ENCODE measurements around the gene ARF3.
A peak's percentile ranks its signal among the peaks of the same experiment; 100 is the strongest.

ARF3 gene

DNA sequence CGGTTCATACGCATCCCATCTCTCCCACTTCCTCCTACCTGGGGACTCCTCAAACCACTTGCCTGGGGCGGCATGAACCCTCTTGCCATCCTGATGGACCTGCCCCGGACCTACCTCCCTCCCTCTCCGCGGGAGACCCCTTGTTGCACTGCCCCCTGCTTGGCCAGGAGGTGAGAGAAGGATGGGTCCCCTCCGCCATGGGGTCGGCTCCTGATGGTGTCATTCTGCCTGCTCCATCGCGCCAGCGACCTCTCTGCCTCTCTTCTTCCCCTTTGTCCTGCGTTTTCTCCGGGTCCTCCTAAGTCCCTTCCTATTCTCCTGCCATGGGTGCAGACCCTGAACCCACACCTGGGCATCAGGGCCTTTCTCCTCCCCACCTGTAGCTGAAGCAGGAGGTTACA lies 24.5 kb upstream of the ARF3 start:
- DNase-seq (ENCODE audit: low read depth), result no peak

DNA sequence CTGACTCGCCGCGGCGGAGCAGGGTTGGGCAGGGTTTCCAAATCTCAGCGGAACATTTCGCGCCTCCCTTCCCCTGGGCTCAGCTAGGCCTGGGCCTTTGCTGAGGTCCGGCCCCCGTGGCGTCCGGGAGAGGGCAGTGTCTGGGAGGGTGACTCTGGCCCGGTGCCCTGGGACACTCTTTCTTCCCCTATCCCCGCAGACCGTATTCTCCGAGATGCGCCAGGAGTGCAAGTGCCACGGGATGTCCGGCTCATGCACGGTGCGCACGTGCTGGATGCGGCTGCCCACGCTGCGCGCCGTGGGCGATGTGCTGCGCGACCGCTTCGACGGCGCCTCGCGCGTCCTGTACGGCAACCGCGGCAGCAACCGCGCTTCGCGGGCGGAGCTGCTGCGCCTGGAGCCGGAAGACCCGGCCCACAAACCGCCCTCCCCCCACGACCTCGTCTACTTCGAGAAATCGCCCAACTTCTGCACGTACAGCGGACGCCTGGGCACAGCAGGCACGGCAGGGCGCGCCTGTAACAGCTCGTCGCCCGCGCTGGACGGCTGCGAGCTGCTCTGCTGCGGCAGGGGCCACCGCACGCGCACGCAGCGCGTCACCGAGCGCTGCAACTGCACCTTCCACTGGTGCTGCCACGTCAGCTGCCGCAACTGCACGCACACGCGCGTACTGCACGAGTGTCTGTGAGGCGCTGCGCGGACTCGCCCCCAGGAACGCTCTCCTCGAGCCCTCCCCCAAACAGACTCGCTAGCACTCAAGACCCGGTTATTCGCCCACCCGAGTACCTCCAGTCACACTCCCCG lies 23.9 kb upstream of the ARF3 start:
- DNase-seq (ENCODE audit: low read depth), result no peak

DNA sequence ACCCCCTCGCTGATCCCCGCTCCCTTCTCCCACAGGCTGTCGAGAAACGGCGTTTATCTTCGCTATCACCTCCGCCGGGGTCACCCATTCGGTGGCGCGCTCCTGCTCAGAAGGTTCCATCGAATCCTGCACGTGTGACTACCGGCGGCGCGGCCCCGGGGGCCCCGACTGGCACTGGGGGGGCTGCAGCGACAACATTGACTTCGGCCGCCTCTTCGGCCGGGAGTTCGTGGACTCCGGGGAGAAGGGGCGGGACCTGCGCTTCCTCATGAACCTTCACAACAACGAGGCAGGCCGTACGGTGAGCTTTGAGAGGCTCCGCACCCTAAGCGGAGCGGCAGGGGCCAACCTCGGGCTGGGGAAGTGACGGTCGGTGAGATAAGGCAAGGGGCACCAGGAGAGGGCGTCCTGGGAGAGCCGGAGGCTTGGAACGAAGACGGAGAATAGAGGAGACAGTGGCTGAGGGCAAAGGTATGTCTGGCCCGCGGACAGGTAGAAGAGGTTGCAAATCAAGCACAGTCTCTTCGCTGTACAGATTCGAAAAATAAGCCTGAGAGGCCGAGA lies 23.2 kb upstream of the ARF3 start:
- no peak for DNase-seq (ENCODE audit: low read depth)

DNA sequence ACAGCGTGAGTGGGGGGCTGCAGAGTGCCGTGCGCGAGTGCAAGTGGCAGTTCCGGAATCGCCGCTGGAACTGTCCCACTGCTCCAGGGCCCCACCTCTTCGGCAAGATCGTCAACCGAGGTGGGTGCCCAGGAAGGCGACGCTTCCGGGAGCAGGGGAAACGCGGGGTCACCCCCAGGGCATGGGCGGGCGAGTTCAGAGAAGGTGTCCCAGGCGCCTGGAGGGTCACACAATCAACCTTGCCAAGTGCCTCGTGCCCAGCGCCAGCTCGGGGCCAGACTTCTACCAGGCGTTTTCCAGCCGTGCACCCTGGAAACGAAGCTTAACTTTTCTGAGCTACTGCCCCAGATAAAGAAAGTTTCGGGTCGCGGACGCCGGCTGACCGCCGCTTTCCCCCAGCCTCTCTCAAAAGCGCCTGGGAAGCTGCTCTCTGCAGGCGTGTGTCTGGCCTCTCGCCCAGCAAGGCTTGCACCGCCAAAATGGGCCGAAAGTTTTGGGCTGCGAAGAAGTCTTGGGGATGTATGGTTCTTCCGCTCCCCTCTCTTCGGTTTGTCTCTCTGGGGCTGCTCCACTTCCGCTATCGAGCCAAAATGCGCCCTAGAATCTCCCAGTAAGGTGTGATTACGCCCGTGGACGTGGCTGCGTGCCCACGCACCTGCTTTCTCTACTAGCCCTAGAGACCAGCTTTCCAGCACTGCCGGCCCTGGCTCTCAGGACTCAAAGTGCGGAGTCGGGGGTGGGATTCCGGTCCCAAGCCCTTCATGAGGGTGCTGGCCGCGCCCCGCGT lies 22.5 kb upstream of the ARF3 start:
- no peak for DNase-seq (ENCODE audit: low read depth)

- no peak for DNase-seq (ENCODE audit: low read depth)
Measured at GRCh38 chr12:48978741-48979601, 21.7 kb upstream of the ARF3 start.

GRCh38 chr12:48978291-48978740 lies 21.0 kb upstream of the ARF3 start, which contains the start of gene WNT1:
Gene WNT1 (plus strand): TSS chr12:48978322. CDS start chr12:48978651, 329 bp downstream.
- no peak for DNase-seq (ENCODE audit: low read depth)

DNA sequence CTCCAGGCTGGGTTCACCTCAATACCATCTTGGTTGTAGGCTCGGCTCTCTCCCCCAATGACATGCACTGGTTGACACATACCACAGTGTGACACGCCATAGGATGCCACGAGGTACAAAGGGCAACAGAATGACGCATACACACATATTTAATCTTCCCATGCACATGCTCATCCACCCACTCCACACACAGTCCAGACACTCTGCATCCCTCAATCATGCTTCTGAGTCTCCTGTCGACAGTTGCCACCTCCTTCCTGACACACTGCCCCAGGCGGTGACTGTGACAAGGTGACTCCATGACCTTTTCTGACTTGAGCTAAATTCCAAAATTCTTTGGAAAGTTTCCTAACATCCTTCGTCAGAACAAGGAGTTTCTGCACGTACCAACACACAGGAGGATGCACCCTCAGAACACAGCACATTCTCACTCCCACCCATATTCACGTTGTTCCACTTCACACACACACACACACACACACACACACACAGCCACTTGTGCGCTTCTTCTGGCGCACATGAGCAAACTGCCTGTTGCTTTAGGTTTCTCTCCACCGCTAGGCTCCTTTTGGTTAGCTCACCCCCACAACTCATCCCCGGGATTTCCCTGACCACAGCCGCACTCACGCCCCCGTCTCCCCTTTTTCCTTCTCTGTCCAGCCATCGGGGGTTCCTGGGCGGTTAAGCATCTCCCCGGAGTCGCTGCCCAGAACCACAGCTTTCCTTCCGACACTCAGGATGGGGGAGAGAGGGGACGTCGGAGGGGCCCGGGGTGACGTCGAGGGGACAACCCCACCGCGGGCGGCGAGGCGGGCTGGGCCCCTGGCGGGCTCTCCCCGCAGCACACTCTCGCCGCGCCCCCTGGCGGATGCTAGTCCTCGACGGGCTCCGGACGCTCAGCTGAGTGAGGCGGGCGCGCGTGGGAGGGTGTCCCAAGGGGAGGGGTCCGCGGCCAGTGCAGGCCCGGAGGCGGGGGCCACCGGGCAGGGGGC lies 20.3 kb upstream of the ARF3 start:
- DNase-seq (ENCODE audit: low read depth), result peak; percentile 81

DNA sequence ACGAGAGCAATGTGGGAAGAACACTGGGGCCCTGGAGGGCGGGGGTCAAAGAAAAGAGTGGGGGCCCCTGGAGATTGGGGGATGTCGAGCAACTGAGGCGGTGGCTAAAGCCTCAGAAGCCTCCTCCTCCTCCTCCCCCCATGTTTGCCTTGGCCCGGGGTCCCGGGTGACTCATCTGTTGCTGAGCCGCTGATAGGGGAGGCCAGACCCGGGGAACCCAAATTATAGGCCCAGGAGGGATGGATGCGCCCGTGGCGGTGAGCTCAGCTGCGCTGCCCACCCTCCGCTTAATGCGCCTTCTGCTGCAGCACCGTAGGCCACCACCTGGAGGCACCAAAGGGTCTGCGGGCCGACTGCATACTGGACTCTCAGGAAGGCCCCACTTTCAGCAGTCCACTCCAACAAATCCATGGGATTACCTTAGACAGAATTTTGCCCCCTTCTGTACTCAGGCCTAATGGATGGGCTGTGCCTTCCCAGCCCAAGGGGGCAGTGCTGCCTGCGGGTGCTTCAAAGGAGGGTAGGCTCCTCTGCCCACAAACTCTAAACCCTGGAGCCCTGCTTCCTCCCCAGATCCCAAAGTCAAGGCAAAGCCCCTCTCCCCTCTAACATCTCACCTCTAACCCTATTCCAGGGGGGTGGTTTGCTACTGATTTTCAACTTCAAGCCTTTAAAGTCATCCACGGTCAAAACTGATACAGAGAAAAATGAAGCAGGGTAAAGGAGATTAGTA lies 16.8 kb upstream of the ARF3 start:
- DNase-seq (ENCODE audit: low read depth), result no peak

GRCh38 chr12:48973531-48973930 lies 16.2 kb upstream of the ARF3 start:
- no peak for DNase-seq (ENCODE audit: low read depth)

DNA sequence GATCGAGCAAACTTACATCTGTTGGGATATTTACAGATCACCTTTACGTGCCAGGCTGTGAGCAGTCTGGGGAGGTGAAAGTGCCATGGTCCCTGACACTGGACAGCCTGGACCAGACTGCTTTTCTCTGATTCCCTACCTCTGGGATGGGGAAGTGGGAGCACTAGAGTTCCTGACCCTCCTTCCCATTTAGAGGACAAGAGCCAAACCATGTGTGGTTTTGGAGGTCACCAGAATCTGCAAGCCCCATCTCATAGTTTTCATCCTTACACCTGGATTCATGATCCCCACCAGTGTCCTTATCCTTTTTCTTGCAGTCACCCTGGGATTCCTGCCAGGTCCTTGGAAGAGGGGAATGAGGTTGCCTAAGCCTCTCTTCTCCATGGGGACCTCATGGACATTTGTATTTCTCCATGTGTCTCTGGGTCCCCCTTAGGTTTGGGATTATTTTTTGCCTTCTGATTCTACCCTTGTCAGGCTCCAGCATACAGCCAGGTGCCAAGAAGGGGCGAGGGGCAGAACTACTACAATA lies 15.7 kb upstream of the ARF3 start:
- no peak for DNase-seq (ENCODE audit: low read depth)

- DNase-seq (ENCODE audit: low read depth), result no peak
Measured at GRCh38 chr12:48972213-48972951, 15.1 kb upstream of the ARF3 start.

GRCh38 chr12:48970702-48971334 lies 13.5 kb upstream of the ARF3 start:
- no peak for DNase-seq (ENCODE audit: low read depth)

DNA sequence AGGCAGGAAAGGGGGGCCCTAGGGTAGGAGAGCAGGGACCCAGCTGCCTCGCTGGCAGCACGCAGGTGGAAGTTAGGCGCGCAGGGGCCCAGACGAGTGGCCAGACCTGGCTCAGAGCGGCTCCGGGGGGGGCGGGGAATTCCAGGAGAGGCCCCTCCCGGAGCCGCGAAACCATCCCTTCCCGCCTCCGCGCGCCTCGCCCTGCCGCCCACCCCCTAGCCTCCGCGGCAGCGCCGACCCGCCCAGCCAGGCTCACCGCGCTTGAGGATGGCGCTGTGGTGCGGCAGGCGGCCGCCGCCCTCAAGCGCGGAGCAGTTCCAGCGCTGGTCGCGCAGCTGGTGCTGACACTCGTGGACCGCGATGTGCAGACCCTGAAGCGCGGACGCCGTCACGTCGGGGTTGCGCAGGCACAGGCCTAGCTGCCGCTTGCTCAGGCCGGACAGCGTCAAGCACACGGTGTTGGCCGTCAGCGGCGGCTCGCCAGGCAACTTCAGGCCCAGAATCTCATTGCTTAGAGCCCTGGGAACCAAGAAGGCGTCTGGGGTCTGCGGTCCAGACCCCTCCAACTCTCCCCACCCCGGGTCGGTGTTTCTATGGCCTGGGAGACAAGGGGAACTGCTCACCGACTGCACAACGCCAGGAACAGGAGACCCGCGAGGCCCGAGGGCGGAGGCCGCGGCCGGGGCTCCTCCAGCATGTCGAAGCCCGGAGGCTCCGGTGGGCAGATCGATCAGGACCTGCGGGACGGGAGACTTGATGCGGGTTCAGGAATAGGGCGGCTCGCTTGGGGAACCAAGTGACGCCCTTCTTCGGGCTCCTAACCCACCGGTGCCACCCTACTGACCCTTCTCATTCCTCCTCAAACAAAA lies 12.8 kb upstream of the ARF3 start:
- DNase-seq (ENCODE audit: low read depth), result no peak

GRCh38 chr12:48969160-48969771 lies 12.0 kb upstream of the ARF3 start:
- no peak for DNase-seq (ENCODE audit: low read depth)

- no peak for DNase-seq (ENCODE audit: low read depth)
Measured at GRCh38 chr12:48968467-48968866, 11.2 kb upstream of the ARF3 start.

DNA sequence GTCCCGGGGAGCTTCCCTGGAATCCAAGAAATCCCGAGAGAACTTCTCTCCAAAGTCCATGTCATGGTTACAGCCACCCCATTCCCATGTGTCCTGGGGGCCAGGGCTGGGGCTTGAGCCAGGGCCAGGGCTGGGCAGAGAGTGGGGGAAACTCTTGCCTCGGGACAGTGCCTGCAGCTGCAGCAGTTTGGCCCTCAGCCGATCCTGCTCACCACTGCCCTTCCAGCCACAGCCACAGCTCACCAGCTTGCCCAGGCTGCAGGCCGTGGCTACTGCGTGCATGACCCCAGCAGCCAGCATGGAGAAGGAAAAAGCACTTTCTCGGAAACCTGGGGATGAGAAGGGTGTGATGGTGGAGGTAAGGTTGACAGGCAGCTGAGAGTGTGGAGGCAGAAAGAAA lies 10.7 kb upstream of the ARF3 start:
- no peak for DNase-seq (ENCODE audit: low read depth)
